A549 treated with AZD9567 at 1 μM for 4 hours (cell line): ENCODE results near the gene ZNF618. TPM values are rescaled to one million over a fixed set of nuclear protein-coding genes. Genes with fewer than 3 reads are reported as not detected.

Experiments
- total RNA-seq: library from RNA; stranded (reverse); fragments of 200-300 nt; extraction: Qiagen RNA extraction; gene quantifications from 5 replicates; pipeline ENCODE4 v1.2.3, GENCODE V29; 2022; ENCODE audit not compliant: insufficient read depth

ZNF618 gene, protein sequence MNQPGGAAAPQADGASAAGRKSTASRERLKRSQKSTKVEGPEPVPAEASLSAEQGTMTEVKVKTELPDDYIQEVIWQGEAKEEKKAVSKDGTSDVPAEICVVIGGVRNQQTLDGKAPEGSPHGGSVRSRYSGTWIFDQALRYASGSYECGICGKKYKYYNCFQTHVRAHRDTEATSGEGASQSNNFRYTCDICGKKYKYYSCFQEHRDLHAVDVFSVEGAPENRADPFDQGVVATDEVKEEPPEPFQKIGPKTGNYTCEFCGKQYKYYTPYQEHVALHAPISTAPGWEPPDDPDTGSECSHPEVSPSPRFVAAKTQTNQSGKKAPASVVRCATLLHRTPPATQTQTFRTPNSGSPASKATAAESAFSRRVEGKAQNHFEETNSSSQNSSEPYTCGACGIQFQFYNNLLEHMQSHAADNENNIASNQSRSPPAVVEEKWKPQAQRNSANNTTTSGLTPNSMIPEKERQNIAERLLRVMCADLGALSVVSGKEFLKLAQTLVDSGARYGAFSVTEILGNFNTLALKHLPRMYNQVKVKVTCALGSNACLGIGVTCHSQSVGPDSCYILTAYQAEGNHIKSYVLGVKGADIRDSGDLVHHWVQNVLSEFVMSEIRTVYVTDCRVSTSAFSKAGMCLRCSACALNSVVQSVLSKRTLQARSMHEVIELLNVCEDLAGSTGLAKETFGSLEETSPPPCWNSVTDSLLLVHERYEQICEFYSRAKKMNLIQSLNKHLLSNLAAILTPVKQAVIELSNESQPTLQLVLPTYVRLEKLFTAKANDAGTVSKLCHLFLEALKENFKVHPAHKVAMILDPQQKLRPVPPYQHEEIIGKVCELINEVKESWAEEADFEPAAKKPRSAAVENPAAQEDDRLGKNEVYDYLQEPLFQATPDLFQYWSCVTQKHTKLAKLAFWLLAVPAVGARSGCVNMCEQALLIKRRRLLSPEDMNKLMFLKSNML
- total RNA-seq: 7.1 to 9.6 TPM (median 8.7 TPM) in 5 replicates

GRCh38 chr9:113876151-113876992, at the start of gene ZNF618:
Gene ZNF618, plus strand, starts transcription at chr9:113876309. Its CDS starts 72 bp downstream, at chr9:113876381.

DNA sequence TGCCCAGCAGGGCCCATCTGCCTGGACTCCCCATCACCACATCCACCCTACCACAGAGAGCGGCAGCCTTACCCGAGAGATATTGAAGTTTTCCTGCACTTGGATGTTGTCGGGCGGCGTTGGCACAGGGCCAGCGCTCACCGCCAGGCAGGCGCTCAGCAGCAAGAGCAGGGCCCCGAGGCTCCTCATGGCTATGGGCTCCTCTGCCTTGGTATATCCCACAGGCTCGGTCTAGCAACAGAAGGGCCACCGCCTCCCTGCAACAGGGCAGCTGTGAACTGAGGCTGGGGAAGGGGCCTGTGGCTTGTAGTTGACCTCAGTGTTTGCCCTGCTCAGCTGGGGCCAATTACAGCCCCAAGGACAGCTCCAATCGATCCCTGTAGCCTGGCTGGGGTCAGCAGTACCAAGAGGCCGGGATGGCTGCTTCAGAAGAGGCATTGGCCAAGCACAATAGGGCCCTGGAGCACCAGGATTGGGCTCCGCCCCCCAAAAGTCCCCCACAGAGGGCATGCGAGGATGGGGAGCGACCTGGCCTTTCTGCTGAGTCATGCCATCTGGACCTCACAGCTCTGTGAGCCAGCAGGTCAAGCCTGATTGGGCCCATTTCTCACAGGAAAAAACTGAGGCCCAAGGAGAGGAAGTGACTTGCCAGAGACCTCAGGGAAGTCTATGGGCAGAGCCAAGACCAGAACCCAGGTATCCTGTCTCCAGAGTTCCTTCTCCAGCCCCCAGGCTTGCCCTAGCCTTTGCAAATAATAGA, 202.1 kb downstream of the ZNF618 start, which contains the start of gene AMBP:
TSS of gene AMBP (minus strand) at position 280 of the 760 bp plus-strand sequence. CDS start at position 189, 91 bp downstream.

DNA sequence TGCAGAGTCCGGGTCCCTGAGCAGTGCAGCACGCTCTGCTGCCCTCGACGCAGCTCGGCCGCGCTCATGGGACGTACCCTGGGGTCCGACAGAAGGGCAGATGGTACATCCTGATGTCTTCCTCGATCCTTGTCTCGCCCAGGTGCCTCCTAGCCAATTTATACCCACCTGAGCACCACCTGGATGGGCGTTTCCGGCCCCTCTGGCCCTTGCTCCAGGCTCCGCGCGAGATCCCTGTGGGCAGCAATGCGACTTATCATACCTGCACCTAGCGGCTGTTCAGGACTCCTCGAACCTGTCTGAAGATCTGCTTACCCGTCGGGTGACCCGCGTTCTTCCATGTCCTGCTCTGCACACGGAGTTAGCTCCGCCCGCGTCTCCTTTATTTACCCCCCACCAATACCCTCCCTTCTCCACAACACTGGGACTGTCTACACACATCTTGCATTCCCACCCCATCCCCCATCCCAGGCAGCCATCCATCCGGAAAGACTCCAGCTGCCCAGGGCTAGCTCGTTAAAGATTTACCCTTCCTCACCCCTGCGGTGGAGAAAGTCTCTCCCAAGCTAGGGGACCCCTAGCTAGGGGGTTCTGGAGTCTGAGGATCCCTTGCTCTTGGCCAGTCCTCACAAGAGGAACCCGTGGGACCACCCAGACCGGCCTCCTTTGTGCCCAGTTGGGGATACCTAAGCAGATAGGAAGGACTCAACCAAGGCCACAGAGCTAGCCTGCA, 223.0 kb downstream of the ZNF618 start, which contains the start of gene KIF12:
TSS of gene KIF12 (minus strand) at position 357 of the 733 bp plus-strand sequence. CDS start at position 341, 16 bp downstream.

Other genes starting within 250 kb of the ZNF618 start
- gene AMBP, start 202.0 kb downstream of the ZNF618 start, total RNA-seq: 6.7 to 12.8 TPM (median 6.9 TPM) in 5 replicates
- gene KIF12, start 223.0 kb downstream of the ZNF618 start, total RNA-seq: 1.7 to 2.3 TPM (median 1.8 TPM) in 4 of 5 replicates, not detected in the other